ENCODE measurements around the gene INTS11.
"Not testable (repeated sequence)": the region's sequence is repeated elsewhere in the genome, so short reads cannot be mapped to it uniquely, and the experiment has no call there.

The INTS11 gene

GRCh38 chr1:1329304-1330210 lies 5.1 kb upstream of the INTS11 start:
- no peak for DNase-seq (ENCODE audit: low read depth)

GRCh38 chr1:1328254-1328653 lies 3.8 kb upstream of the INTS11 start:
- DNase-seq (ENCODE audit: low read depth) = no peak

- DNase-seq (ENCODE audit: low read depth) = no peak
Observed at GRCh38 chr1:1327291-1327690, 2.8 kb upstream of the INTS11 start.

GRCh38 chr1:1326075-1326605 lies 1.7 kb upstream of the INTS11 start:
- DNase-seq (ENCODE audit: low read depth) = no peak

- DNase-seq (ENCODE audit: low read depth) = no peak
Observed at GRCh38 chr1:1325288-1326074, 1.0 kb upstream of the INTS11 start.

GRCh38 chr1:1324084-1324523 lies 356 bp downstream of the INTS11 start:
- no peak for DNase-seq (ENCODE audit: low read depth)

GRCh38 chr1:1322952-1323351 lies 1.5 kb downstream of the INTS11 start:
- DNase-seq (ENCODE audit: low read depth) = no peak

- DNase-seq (ENCODE audit: low read depth) = no peak
Observed at GRCh38 chr1:1322418-1322817, 2.0 kb downstream of the INTS11 start.

- DNase-seq (ENCODE audit: low read depth) = no peak
Observed at GRCh38 chr1:1321477-1321876, 3.0 kb downstream of the INTS11 start.

- no peak for DNase-seq (ENCODE audit: low read depth)
Observed at GRCh38 chr1:1320666-1321448, 3.6 kb downstream of the INTS11 start.

- DNase-seq (ENCODE audit: low read depth) = no peak
Observed at GRCh38 chr1:1319646-1319941, 4.9 kb downstream of the INTS11 start.

GRCh38 chr1:1318777-1319645 lies 5.4 kb downstream of the INTS11 start:
- no peak for DNase-seq (ENCODE audit: low read depth)

GRCh38 chr1:1318131-1318652 lies 6.3 kb downstream of the INTS11 start:
- peak; percentile 93 for DNase-seq (ENCODE audit: low read depth)

GRCh38 chr1:1317420-1317819 lies 7.0 kb downstream of the INTS11 start:
- DNase-seq (ENCODE audit: low read depth) = no peak

GRCh38 chr1:1316199-1316598 lies 8.3 kb downstream of the INTS11 start:
- not testable (repeated sequence) for DNase-seq (ENCODE audit: low read depth)

- no peak for DNase-seq (ENCODE audit: low read depth)
Observed at GRCh38 chr1:1315435-1315954, 9.0 kb downstream of the INTS11 start.

GRCh38 chr1:1314678-1315335 lies 9.7 kb downstream of the INTS11 start:
- no peak for DNase-seq (ENCODE audit: low read depth)

- DNase-seq (ENCODE audit: low read depth) = no peak
Observed at GRCh38 chr1:1314237-1314586, 10.2 kb downstream of the INTS11 start.

GRCh38 chr1:1313500-1314236 lies 10.8 kb downstream of the INTS11 start:
- no peak for DNase-seq (ENCODE audit: low read depth)
